NCI-H1930 (cell line): ENCODE data around the gene PIK3R5.

Experiments used
- DNase-seq, 2 experiments: peaks; one replicate each; lab custom pipeline; 2025; lab: John Stamatoyannopoulos, UW

Gene PIK3R5

GRCh38 chr17:8953156-8953885 lies 12.2 kb downstream of the PIK3R5 start:
- DNase-seq: no peak

GRCh38 chr17:8952191-8952590 lies 13.3 kb downstream of the PIK3R5 start:
- no peak for DNase-seq

GRCh38 chr17:8951206-8951605 lies 14.3 kb downstream of the PIK3R5 start:
- DNase-seq: no peak

GRCh38 chr17:8949061-8949661 lies 16.3 kb downstream of the PIK3R5 start:
- DNase-seq: no peak

GRCh38 chr17:8948462-8948861 lies 17.0 kb downstream of the PIK3R5 start:
- DNase-seq: no peak

GRCh38 chr17:8947201-8947600 lies 18.3 kb downstream of the PIK3R5 start:
- no peak for DNase-seq

GRCh38 chr17:8946476-8946875 lies 19.0 kb downstream of the PIK3R5 start:
- DNase-seq: no peak

GRCh38 chr17:8946071-8946470 lies 19.4 kb downstream of the PIK3R5 start:
- no peak for DNase-seq

- DNase-seq: no peak
Measured at GRCh38 chr17:8944748-8945147, 20.8 kb downstream of the PIK3R5 start.

- no peak for DNase-seq
Measured at GRCh38 chr17:8944083-8944482, 21.4 kb downstream of the PIK3R5 start.

- DNase-seq: no peak
Measured at GRCh38 chr17:8941980-8942622, 23.4 kb downstream of the PIK3R5 start.

GRCh38 chr17:8941520-8941919 lies 24.0 kb downstream of the PIK3R5 start:
- no peak for DNase-seq

- DNase-seq: no peak
Measured at GRCh38 chr17:8940866-8941471, 24.5 kb downstream of the PIK3R5 start.

- no peak for DNase-seq
Measured at GRCh38 chr17:8939496-8940334, 25.8 kb downstream of the PIK3R5 start.

- DNase-seq: no peak
Measured at GRCh38 chr17:8938933-8939332, 26.6 kb downstream of the PIK3R5 start.

GRCh38 chr17:8935191-8935590 lies 30.3 kb downstream of the PIK3R5 start:
- no peak for DNase-seq

GRCh38 chr17:8934346-8934745 lies 31.2 kb downstream of the PIK3R5 start:
- DNase-seq: no peak

GRCh38 chr17:8930649-8931048 lies 34.9 kb downstream of the PIK3R5 start:
- DNase-seq: no peak

GRCh38 chr17:8928347-8928746 lies 37.2 kb downstream of the PIK3R5 start:
- DNase-seq: no peak

- no peak for DNase-seq
Measured at GRCh38 chr17:8927395-8927794, 38.1 kb downstream of the PIK3R5 start.

GRCh38 chr17:8925808-8926207 lies 39.7 kb downstream of the PIK3R5 start:
- no peak for DNase-seq

GRCh38 chr17:8925141-8925540 lies 40.4 kb downstream of the PIK3R5 start:
- no peak for DNase-seq
